Prostate gland (tissue), 2 donors: ENCODE measurements around the gene CLTB.

Experiments
- CTCF ChIP-seq, 4 experiments: fragments of 200-600 bp in 2 of 4; fragments of 450-650 bp in 2 of 4; sonication (generic) in 2 of 4; IDR thresholded peaks; 1 replicate in 3 of 4; 2 replicates in 1 of 4; pipeline ENCODE4 v1.5.1; 2016 to 2019; ENCODE audit warnings: antibody characterized with exemption in 4 of 4, mild to moderate bottlenecking in 2 of 4, moderate library complexity in 2 of 4
- POLR2A ChIP-seq: fragments of 450-650 bp; IDR thresholded peaks from one replicate; pipeline ENCODE4 v1.6.1; 2016; ENCODE audit warnings: antibody characterized with exemption, mild to moderate bottlenecking

GRCh38 chr5:176382721-176383120 lies 33.6 kb downstream of the CLTB start:
- no peak for TF ChIP-seq CTCF (IDR thresholded peaks at IDR 0.05)
- TF ChIP-seq POLR2A: no peak
